CD14-positive monocyte (primary cell): Measurements from ENCODE around the gene RIPK1. TPM values are rescaled to one million over a fixed set of nuclear protein-coding genes. Genes with fewer than 3 reads are reported as not detected.
A peak's percentile ranks its signal among the peaks of the same experiment; 100 is the strongest.
"Not testable (repeated sequence)": the region's sequence is repeated elsewhere in the genome, so short reads cannot be mapped to it uniquely, and the experiment has no call there.

Experiments
- DNase-seq, 3 donors: peaks; one replicate each; pipeline ENCODE4 v3.0.0-alpha.2; 2011 to 2022
- H2AFZ ChIP-seq: 2 replicates; pipeline ENCODE4 v1.6.0; 2012; ENCODE audit warnings: mild to moderate bottlenecking, low read depth, low read length, inconsistent platforms; ENCODE audit not compliant: insufficient read depth, poor library complexity, severe bottlenecking
- H3K27ac ChIP-seq, 2 donors: 1 replicate in 1 of 2; 2 replicates in 1 of 2; pipeline ENCODE4 v1.5.1; 2012 to 2013; ENCODE audit warnings: low read length in 2 of 2, control low read depth in 1 of 2, inconsistent platforms in 1 of 2, low read depth in 1 of 2, mild to moderate bottlenecking in 1 of 2
- H3K27me3 ChIP-seq, 2 donors: one replicate each; pipeline versions ENCODE4 v1.6.0 to v1.6.1; 2011 to 2013; ENCODE audit warnings: low read length in 2 of 2; ENCODE audit not compliant: control insufficient read depth in 2 of 2, insufficient read depth in 2 of 2
- H3K36me3 ChIP-seq, 2 donors: replicated peaks in 1 of 2; 1 replicate in 1 of 2; 2 replicates in 1 of 2; pipeline versions ENCODE4 v1.5.1 to v1.6.1; 2012 to 2013; ENCODE audit warnings: low read length in 2 of 2, control low read depth in 1 of 2, inconsistent platforms in 1 of 2, mild to moderate bottlenecking in 1 of 2; ENCODE audit not compliant: insufficient read depth in 2 of 2, control insufficient read depth in 1 of 2
- H3K4me1 ChIP-seq, 2 donors: 1 replicate in 1 of 2; 2 replicates in 1 of 2; pipeline versions ENCODE4 v1.5.1 to v1.6.1; 2012 to 2013; ENCODE audit warnings: low read length in 2 of 2, control low read depth in 1 of 2, inconsistent platforms in 1 of 2, mild to moderate bottlenecking in 1 of 2, moderate library complexity in 1 of 2; ENCODE audit not compliant: insufficient read depth in 2 of 2, control insufficient read depth in 1 of 2
- H3K4me2 ChIP-seq: replicated peaks from 2 replicates; pipeline ENCODE3; 2012; ENCODE audit warnings: low read length, moderate library complexity, mild to moderate bottlenecking; ENCODE audit not compliant: poor library complexity, severe bottlenecking; ENCODE audit errors: extremely low read depth
- H3K4me3 ChIP-seq, 3 experiments: fragments of 200-600 bp in 1 of 3; sonication (generic) in 1 of 3; replicated peaks in 1 of 3; 1 replicate in 2 of 3; 2 replicates in 1 of 3; pipeline ENCODE4 v1.5.1; 2011 to 2013; ENCODE audit warnings: low read length in 3 of 3, mild to moderate bottlenecking in 3 of 3, control low read depth in 2 of 3, low read depth in 2 of 3, inconsistent platforms in 1 of 3, moderate library complexity in 1 of 3
- H3K79me2 ChIP-seq: 2 replicates; pipeline ENCODE4 v1.6.0; 2012; ENCODE audit warnings: mild to moderate bottlenecking, control low read depth, inconsistent platforms, low read length, moderate library complexity; ENCODE audit not compliant: insufficient read depth
- H3K9ac ChIP-seq: 2 replicates; pipeline ENCODE4 v1.6.0; 2017; ENCODE audit warnings: low read length, mild to moderate bottlenecking; ENCODE audit not compliant: insufficient read depth, poor library complexity, severe bottlenecking
- H3K9me3 ChIP-seq, 2 donors: replicated peaks in 1 of 2; 1 replicate in 1 of 2; 2 replicates in 1 of 2; pipeline versions ENCODE4 v1.5.1 to v1.6.1; 2012 to 2013; ENCODE audit warnings: low read length in 2 of 2, control low read depth in 1 of 2; ENCODE audit not compliant: control insufficient read depth in 1 of 2, insufficient read depth in 1 of 2
- H4K20me1 ChIP-seq: 2 replicates; pipeline ENCODE4 v1.6.0; 2012; ENCODE audit warnings: mild to moderate bottlenecking, low read length, control low read depth, moderate library complexity; ENCODE audit not compliant: insufficient read depth
- H3K27ac Mint-ChIP-seq, 7 donors: one replicate each; pipeline ENCODE4 v1.8.0; 2020; ENCODE audit warnings: mild to moderate bottlenecking in 7 of 7, mixed read lengths in 7 of 7, moderate library complexity in 6 of 7, inconsistent platforms in 2 of 7
- H3K27me3 Mint-ChIP-seq, 3 donors: one replicate each; pipeline ENCODE4 v1.8.0; 2021 to 2022; ENCODE audit warnings: low read depth in 3 of 3, mild to moderate bottlenecking in 3 of 3, mixed read lengths in 3 of 3, moderate library complexity in 3 of 3, inconsistent platforms in 1 of 3
- H3K36me3 Mint-ChIP-seq, 2 donors: one replicate each; pipeline ENCODE4 v1.8.0; 2020; ENCODE audit warnings: mixed read lengths in 2 of 2, inconsistent platforms in 1 of 2, mild to moderate bottlenecking in 1 of 2
- H3K4me1 Mint-ChIP-seq: one replicate; pipeline ENCODE4 v1.8.0; 2020; ENCODE audit warnings: mild to moderate bottlenecking, mixed read lengths
- H3K4me3 Mint-ChIP-seq, 2 donors: one replicate each; pipeline ENCODE4 v1.8.0; 2020; ENCODE audit warnings: mild to moderate bottlenecking in 2 of 2, mixed read lengths in 2 of 2, moderate library complexity in 1 of 2
- H3K9me3 Mint-ChIP-seq, 7 donors: one replicate each; pipeline ENCODE4 v1.8.0; 2020 to 2022; ENCODE audit warnings: mixed read lengths in 7 of 7, mild to moderate bottlenecking in 6 of 7, moderate library complexity in 6 of 7, inconsistent platforms in 2 of 7
- WGBS: methylation state at CpG from one replicate; pipeline ENCODE4 v1.1.5; 2013; ENCODE audit warnings: missing lambda C conversion rate; ENCODE audit not compliant: insufficient coverage; 5-methylcytosine and 5-hydroxymethylcytosine counted together
- intact Hi-C, 2 donors: fragments of 100-400 bp; cut with micrococcal nuclease; formaldehyde crosslinking; loops; one replicate each; pipeline versions ENCODE4 v1.15.0 to v1.15.1; 2023
- polyA plus RNA-seq, 3 donors: library from polyadenylated mRNA; depleted of rRNA in 1 of 3; unstranded in 2 of 3; stranded (reverse) in 1 of 3; fragments of 300-500 nt in 2 of 3; fragments of >200 nt in 1 of 3; fragmentation: Illumina TruSeq in 2 of 3; gene quantifications; 1 replicate in 2 of 3; 2 replicates in 1 of 3; pipeline ENCODE4 v1.2.3, GENCODE V29; 2012 to 2021
- TF ChIP-seq, protein P1 (sequence below): fragments of 200-600 bp; IDR thresholded peaks from one replicate; pipeline ENCODE4 v1.8.0; 2022; ENCODE audit warnings: antibody characterized with exemption, mild to moderate bottlenecking

RIPK1 gene
- polyA plus RNA-seq, 3 donors, result 6.0 to 9.6 (median 9.6) TPM

DNA sequence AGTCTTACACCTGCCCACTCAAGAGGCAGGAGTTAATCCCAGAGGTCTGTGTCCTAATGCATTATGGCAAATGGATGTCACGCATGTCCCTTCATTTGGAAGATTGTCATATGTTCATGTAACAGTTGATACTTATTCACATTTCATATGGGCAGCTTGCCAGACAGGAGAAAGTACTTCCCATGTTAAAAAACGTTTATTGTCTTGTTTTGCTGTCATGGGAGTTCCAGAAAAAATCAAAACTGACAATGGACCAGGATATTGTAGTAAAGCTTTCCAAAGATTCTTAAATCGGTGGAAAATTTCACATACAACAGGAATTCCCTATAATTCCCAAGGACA lies 13.2 kb upstream of the RIPK1 start:
- not testable (repeated sequence) for H3K27me3 ChIP-seq, H4K20me1 ChIP-seq, H3K27ac ChIP-seq, H3K79me2 ChIP-seq, H3K36me3 ChIP-seq, H3K4me3 ChIP-seq, H3K36me3 Mint-ChIP-seq, H3K9me3 Mint-ChIP-seq, H2AFZ ChIP-seq, H3K4me3 Mint-ChIP-seq, H3K9ac ChIP-seq, H3K9me3 ChIP-seq, DNase-seq, H3K4me2 ChIP-seq, H3K27me3 Mint-ChIP-seq
- no CpG with 5 or more reads among the region's 3 CpGs for WGBS
- H3K4me1 ChIP-seq, result peaks cover 30 to 38% of the 10 kb centered on the region in 2 donors
- Mint-ChIP-seq H3K27ac (peak overlapping the region in 2 of 7 donors; percentile 5 to 75), H3K4me1 (peaks cover 33% of the 10 kb centered on the region)
- intact Hi-C loops, result loop anchor here (2.0 to 10.0 kb wide), 3 partner anchors 56 to 290 kb away; partner anchors contain the start of genes NQO2 (in 1 of the 2), SERPINB1 (in 1 of the 2) and WRNIP1 (in 1 of the 2)

DNA sequence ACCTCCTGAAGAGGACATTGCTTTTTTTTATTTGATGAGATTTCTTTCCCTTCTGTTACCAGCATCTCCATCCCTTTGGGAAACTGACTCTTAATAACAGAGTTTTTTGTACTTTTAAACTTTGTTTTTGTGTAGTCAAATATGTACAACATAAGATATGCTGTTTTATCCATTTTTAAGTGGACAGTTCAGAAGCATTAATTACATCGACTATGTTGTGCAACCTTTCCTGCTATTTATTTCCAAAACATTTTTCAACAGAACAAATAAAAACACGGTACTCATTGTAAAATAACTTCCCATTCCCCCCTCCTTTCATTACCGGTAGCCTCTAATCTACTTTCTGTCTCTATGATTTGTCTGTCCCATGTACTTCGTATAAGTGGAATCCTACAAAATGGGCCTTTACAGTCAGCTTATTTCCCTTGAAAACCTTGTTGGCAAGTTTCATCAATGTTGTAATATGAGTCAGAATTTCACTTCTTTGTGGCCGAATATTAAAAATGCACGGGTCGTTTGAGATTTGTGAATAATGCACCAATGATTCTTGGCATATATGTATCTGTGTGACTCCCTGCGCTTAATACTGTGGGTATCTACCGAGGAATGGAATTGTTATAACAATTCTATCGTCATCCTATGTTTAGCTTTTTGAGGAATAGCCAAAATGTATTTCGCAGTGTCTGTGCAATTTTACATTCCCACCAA lies 11.1 kb upstream of the RIPK1 start:
- Histone ChIP-seq H3K9me3 (no peaks in the 10 kb centered on the region), H3K27me3 (no peaks in the 10 kb centered on the region), H3K36me3 (no peaks in the 10 kb centered on the region), H2AFZ (no peak overlapping the region), H3K27ac (no peak overlapping the region), H3K9ac (no peak overlapping the region), H4K20me1 (no peaks in the 10 kb centered on the region), H3K79me2 (no peaks in the 10 kb centered on the region), H3K4me2 (no peak overlapping the region), H3K4me1 (peaks cover 30 to 38% of the 10 kb centered on the region in 2 donors), H3K4me3 (no peak overlapping the region)
- Mint-ChIP-seq H3K27ac (no peak overlapping the region), H3K9me3 (peaks cover 0 to 2% (median 0%) of the 10 kb centered on the region in 7 donors), H3K4me3 (no peak overlapping the region), H3K27me3 (peaks cover 1 to 5% (median 2%) of the 10 kb centered on the region in 3 donors), H3K4me1 (peaks cover 33% of the 10 kb centered on the region), H3K36me3 (no peaks in the 10 kb centered on the region)
- WGBS, result 61% methylated on average over 5 of the region's 11 CpGs
- DNase-seq, result no peak
- TF ChIP-seq, protein P1, sequence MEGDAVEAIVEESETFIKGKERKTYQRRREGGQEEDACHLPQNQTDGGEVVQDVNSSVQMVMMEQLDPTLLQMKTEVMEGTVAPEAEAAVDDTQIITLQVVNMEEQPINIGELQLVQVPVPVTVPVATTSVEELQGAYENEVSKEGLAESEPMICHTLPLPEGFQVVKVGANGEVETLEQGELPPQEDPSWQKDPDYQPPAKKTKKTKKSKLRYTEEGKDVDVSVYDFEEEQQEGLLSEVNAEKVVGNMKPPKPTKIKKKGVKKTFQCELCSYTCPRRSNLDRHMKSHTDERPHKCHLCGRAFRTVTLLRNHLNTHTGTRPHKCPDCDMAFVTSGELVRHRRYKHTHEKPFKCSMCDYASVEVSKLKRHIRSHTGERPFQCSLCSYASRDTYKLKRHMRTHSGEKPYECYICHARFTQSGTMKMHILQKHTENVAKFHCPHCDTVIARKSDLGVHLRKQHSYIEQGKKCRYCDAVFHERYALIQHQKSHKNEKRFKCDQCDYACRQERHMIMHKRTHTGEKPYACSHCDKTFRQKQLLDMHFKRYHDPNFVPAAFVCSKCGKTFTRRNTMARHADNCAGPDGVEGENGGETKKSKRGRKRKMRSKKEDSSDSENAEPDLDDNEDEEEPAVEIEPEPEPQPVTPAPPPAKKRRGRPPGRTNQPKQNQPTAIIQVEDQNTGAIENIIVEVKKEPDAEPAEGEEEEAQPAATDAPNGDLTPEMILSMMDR, result no peak
- intact Hi-C loops, result loop anchor here in 1 of 2 donors (10.0 kb wide), 2 partner anchors 212 to 292 kb away; partner anchors contain the start of genes SERPINB1 and WRNIP1
